Epithelial cell of prostate (primary cell): ENCODE results near the gene CCDC90B.

Experiments
- DNase-seq: peaks from one replicate; pipeline ENCODE4 v3.0.0-alpha.2; 2011; ENCODE audit warnings: low read depth, low spot score
- H3K27ac ChIP-seq: fragments of 450-650 bp; 2 replicates; pipeline ENCODE4 v1.5.1; 2017; ENCODE audit warnings: mild to moderate bottlenecking

Gene CCDC90B

DNA sequence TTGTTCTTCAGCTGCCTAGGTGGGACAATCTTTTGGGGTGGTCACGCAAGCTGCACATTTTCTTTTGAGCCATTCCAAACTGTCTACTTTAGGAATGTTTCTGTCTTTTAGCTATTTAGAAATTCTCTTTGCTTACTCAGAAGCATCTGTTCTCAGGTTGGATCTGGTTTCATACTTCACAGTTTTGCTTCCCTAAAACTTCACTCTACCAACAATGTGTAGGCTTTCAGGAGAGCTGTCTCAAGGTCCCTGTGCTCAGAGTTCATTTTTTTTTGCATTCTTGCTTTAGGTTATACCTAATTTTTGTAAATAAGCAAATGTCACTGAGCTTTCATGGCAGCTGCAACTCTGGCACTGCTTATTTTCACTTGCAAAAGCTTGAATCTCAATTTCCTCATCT is 36.7 kb downstream of the CCDC90B start:
- DNase-seq = no peak
- H3K27ac ChIP-seq = no peak overlapping the region

DNA sequence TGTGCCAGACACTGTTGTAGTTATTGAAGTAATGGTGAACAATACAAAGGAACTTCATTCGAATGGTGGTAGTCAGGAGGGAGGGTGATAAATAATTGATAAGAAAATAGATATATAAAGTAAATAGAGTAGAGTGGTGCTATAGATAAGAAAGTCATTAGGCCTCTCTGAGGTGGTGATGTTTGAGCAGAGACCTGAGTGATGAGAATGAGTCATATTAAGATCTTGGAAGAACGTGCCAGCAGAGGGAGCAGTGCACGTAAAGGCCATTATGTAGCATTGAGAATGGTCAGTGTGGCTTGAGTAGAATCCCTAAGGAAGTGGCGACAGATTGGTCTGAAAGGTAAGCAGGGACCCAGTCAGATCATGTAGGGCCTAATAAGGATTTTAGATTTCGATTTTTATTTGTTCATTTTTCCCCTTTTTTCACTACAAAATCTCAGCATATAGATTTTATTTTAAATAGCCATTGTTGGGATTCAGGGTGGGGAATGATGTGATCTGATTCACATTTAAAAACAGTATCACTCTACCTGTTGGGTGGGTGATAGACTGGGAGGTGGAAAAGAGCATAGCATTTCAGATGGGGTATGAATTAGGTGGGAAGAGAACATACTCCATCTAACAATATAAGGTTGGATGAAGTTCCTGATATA is 44.7 kb downstream of the CCDC90B start:
- H3K27ac ChIP-seq = no peak overlapping the region
- DNase-seq = peak; percentile 16

DNA sequence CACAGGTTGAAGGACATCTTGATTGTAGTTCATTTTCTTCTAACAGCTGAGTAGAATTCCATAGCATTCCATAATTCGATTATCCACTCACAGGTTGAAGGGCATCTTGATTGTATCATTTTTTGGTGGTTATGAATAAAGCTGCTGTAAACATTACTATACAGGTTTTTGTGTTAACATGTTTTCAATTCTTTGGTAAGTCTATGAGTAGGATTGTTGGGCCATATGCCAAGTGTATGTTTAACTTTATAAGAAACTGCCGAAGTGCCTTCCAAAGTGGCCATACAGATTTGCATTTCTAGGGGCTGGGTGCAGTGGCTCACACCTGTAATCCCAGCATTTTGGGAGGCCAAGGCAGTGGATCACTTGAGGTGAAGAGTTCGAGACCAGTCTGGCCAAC is 48.1 kb downstream of the CCDC90B start:
- no peak for DNase-seq
- H3K27ac ChIP-seq = no peak overlapping the region

DNA sequence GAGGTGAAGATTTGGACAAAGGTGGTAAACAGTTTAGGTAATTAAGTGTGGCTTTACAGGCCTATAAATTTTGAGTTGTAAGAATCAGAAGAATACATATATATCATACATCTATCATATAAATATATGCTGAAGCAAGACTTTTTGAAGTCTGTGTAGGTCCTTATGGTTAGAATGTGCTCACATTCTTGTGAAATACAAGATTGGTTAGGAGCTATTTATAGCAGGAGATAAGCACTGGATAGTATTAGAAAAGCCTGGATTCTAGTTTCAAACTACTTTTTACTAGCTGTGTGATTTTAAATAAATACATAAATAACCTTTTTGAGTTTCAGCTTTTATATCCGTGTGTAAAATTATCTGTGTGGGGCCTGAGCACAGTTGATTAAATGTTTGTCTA is 50.3 kb downstream of the CCDC90B start:
- DNase-seq = no peak
- no peak overlapping the region for H3K27ac ChIP-seq

DNA sequence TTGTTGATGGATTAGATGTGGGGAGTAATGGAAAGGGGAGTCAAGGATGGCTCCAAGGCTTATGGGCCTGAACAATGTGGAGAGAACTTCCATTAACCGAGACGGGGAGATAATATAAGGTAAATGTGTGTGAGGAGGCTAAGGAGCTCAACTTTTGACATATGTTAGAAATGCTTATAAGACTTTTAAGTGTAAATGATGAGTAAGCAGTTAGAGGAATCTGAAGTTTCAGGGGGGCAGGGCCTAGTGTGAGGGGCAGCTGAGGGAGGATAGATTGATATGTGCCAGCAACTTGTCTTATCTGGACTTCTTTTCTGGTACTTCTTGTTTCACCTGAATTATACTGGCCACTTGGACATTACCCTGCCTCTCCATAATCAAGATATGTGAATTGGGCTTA is 62.7 kb downstream of the CCDC90B start:
- DNase-seq = no peak
- no peak overlapping the region for H3K27ac ChIP-seq

DNA sequence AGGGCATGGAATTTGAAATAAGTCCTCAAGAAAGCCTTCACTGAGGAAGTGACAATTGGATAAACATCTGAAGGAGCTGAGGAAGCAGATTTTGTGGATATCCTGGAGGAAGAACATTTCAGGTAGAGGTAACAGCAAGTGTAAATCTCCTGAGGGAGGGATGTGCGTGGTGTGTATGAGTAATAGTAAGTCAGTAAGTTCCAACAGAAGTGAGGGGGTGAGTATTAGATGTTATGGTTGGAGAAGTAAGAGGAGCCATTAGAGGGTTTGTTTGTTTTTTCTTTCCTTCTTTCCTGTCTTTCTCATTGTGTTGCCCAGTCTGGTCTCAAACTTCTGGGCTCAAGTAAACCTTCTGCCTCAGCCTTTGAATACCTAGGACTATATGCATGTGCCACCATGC is 63.7 kb downstream of the CCDC90B start:
- peak; percentile 10 for DNase-seq
- H3K27ac ChIP-seq = no peak overlapping the region

DNA sequence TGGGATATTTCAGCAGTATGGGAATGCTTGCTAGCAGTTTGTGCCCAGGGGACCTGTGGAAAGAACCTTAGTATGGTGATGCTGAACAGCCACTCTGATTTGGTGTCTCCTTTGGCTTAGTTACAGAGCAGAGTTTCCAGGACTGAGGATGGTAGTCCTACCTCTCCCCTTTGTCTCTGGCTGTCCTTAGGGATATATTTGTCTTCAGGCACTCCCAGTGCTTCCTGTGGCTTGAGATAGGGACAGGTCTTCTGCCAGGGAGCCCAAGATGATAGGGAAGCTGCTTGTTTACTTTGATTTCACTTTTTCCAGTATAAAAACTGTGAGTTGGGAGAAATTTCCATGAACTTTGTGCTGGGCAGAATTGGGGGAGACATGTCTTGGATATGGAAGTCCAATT is 64.5 kb downstream of the CCDC90B start:
- H3K27ac ChIP-seq = no peak overlapping the region
- DNase-seq = no peak

DNA sequence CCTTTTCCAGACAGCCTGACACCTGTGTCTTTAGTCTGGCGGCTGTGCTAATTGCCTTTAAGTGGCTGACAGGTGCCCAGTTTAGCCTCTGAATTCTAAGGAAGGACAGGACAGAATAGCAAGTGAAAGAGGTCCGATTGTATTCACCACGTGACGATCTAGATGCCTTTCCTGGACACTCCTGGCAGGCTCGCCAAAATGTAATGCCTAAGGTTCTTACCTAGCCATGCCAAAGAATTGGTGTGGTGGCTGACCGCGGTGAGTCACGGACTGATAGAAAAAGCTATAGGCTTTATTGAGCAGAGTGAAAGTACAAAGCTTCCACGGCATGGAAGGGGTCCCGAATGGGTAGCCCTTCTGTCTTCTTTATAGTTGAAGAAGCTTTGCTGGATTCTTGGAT is 65.9 kb downstream of the CCDC90B start:
- no peak overlapping the region for H3K27ac ChIP-seq

DNA sequence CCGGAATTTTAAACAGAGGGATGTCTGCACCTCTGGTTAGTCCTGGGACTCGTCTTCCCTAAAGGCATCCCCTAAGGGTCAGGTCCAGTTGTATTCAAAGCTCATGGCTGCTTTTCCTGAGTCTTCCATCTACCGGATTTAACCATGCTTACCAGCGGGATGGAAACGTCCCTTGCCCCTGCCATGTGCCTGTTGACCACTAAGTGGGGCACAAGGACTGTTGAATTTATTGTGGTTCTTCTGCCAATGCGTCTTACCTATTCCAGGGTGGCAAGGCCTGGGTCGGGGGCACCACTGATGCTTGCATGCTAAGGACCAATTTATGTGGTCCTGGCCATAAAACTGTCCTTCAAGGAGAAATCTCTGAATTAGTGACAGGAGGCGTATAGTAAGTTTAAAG is 67.1 kb downstream of the CCDC90B start:
- H3K27ac ChIP-seq = no peak overlapping the region
- DNase-seq = no peak

More for the DNA sequence above, 65.9 kb downstream of the CCDC90B start:
- DNase-seq = no peak
